ENCODE results near the gene C10orf71.

Gene C10orf71

DNA sequence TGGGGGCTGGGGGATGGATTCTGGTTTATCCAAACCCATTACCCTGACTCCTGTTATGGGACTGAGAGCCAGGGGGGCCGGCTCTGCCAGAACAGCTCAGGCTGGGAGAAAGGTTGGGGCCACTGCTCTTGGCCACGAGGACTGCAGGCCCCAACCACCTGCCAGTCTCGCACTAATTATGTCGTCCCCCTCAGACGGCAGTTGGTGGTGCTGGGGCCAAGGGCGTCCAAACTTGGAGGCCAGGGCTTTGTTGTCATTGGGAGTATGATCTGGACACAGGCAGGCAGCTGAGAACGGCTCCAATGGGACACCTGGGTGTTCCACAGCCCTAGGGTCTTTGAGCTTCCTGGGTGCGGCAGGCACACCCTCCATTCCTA is 62.2 kb downstream of the C10orf71 start:
- no peak overlapping the region for H3K4me3 ChIP-seq (ENCODE audit: low read depth, low read length)
- TF ChIP-seq, protein P1, sequence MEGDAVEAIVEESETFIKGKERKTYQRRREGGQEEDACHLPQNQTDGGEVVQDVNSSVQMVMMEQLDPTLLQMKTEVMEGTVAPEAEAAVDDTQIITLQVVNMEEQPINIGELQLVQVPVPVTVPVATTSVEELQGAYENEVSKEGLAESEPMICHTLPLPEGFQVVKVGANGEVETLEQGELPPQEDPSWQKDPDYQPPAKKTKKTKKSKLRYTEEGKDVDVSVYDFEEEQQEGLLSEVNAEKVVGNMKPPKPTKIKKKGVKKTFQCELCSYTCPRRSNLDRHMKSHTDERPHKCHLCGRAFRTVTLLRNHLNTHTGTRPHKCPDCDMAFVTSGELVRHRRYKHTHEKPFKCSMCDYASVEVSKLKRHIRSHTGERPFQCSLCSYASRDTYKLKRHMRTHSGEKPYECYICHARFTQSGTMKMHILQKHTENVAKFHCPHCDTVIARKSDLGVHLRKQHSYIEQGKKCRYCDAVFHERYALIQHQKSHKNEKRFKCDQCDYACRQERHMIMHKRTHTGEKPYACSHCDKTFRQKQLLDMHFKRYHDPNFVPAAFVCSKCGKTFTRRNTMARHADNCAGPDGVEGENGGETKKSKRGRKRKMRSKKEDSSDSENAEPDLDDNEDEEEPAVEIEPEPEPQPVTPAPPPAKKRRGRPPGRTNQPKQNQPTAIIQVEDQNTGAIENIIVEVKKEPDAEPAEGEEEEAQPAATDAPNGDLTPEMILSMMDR (IDR thresholded peaks at IDR 0.05; ENCODE audit: low read depth, low read length, missing control alignments): no peak
- no peak for DNase-seq (ENCODE audit: low read depth)
- in situ Hi-C loops (cut with HindIII; ENCODE audit: low sequenced_read_pairs): no loop called here

DNA sequence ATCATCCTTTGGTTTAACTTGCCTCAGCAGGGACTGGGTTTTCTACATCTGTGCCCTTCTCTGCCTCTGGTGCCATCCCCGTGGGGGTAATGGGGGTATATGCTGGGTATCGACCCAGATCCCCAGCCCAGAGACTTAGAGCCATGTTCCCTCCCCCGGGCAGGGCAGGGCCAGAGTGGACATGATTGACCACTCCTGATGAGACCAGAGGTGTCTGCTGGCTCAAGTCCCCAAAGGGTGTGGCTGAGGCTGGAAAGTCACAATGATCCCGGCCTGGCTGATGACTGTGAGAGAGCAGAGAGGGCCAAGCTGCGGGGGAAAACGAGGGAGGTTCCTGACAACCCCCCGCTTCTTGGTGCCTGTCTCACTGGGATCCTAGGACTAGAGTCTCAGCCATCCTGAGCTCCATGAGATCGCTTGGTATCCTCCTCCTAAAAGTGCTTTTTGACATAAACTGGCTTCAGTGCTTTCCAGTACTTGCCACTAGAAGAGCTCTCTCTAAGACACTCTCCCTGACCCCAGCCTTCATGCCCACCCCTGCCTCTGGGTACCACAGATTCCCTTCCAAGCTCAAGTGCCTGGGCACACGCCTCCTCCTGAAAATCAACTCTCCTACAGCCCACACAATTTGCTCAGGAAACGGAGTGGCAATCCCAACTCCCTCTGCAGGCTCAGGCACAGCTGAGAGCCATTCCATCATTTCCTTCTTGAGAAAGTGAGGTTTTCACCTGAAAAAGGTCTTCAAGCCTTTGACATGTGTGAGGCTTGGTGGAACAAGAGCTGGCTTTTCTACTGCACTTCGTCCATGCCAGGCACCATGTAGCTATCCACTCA is 63.0 kb downstream of the C10orf71 start:
- DNase-seq (ENCODE audit: low read depth): no peak
- H3K4me3 ChIP-seq (ENCODE audit: low read depth, low read length): no peak overlapping the region
- TF ChIP-seq, protein P1 (IDR thresholded peaks at IDR 0.05; ENCODE audit: low read depth, low read length, missing control alignments): no peak
- in situ Hi-C loops (cut with HindIII; ENCODE audit: low sequenced_read_pairs): no loop called here

DNA sequence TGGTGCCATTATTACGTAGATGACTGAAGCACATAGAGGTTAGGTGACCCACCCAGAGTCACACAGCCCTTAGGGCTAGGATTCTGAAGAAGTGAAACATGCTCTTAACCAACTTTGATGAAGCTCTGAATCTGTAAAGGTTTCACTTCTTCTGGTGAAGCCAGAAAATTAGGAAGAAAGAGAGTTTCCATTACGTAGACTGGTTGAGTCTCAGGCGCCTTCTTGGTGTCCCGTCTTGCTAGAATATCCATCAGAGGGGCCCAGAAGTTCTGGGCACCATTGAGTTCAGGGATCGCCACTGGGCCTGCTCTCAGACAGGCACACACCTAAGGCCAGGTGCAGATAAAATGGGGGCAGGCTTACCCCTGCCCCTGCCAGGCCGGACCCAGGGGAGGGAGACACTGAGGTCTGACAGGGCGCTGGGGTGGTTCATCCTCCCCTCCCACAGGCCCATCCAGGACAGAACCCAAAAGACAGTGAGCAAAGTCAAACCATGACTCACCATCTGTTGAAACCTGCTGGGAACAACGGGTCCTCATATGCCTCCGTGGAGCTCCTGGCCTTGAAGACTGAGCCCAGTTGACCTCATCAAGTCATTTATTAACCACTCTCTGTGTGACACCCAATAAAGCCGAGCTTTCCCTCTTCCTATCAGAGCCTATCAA is 63.8 kb downstream of the C10orf71 start:
- no peak for DNase-seq (ENCODE audit: low read depth)
- H3K4me3 ChIP-seq (ENCODE audit: low read depth, low read length): no peak overlapping the region
- TF ChIP-seq, protein P1 (IDR thresholded peaks at IDR 0.05; ENCODE audit: low read depth, low read length, missing control alignments): no peak
- in situ Hi-C loops (cut with HindIII; ENCODE audit: low sequenced_read_pairs): no loop called here

DNA sequence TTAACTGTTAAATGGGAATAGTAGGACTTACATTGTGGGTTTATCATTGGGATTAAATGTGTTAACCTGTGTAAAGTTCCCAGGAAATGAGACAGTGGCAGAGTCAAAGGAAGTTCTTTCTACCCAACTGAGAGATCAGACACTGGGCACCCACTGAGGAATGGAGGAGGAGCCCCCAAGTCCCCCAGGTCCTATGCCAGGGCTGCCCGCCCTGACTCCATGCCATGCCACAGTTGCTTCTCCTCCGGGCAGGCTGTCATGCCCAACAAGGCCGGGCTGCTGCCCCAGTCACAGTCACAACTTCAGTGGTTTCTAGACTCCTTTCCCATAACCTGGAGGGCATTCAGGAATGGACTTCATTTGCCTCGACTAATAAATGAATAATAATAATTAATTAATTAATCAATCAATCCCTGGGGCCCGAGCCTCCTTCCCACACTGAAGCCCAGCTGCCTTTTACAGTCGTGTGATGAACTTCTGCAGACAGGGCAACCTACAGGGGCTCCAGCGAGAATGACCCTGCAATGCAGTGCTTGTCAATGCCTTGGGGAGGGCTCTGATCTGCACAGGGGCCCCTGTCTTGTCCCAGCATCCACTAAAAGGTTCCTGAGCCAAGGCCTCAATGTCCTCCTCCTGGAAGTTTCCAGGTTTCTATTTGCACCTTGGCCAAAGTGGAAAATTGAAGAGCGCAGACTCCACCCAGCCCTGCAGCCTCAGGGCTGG is 64.5 kb downstream of the C10orf71 start:
- no peak for DNase-seq (ENCODE audit: low read depth)
- in situ Hi-C loops (cut with HindIII; ENCODE audit: low sequenced_read_pairs): no loop called here
- TF ChIP-seq, protein P1 (IDR thresholded peaks at IDR 0.05; ENCODE audit: low read depth, low read length, missing control alignments): no peak

DNA sequence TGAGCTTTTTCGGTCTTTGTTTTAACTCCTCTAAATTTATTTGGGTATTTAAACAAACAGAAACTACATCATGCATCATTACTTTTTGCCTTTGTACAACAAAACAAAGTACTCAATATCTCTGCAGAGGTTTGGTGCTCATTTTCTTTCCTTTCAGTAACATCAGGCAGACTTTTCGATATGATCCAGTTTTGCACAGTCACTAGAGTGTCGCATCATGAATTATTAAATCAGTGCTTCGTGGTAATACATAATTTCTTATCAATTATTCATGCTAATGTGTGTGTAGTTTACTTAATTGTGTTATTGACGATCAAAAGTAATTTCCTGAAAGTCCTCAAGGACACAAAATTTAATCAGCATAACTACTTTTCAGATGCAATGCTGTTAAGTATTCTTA is 65.1 kb downstream of the C10orf71 start:
- DNase-seq (ENCODE audit: low read depth): no peak
- H3K4me3 ChIP-seq (ENCODE audit: low read depth, low read length): no peak overlapping the region
- TF ChIP-seq, protein P1 (IDR thresholded peaks at IDR 0.05; ENCODE audit: low read depth, low read length, missing control alignments): no peak
- in situ Hi-C loops (cut with HindIII; ENCODE audit: low sequenced_read_pairs): no loop called here

More for the DNA sequence above, 64.5 kb downstream of the C10orf71 start:
- H3K4me3 ChIP-seq (ENCODE audit: low read depth, low read length): no peak overlapping the region

DNA sequence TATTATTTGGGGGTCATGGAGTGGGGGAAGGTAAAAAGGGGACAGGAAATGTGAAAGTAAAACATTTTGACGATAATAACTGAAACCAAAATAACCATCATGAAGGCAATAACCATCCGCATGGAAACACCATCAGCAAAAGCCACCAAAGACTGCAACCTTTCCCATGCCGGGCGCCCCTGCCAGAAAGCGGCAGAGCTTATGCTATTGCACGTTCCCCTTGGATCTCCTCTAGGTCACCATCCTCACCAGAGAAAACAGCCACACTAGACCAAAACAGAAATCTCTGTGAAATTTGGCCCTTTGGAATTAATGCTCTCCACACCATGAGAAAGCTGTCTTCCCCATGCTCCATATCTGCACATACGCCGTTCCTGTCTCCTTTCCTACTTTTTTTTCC is 65.8 kb downstream of the C10orf71 start:
- DNase-seq (ENCODE audit: low read depth): no peak
- TF ChIP-seq, protein P1 (IDR thresholded peaks at IDR 0.05; ENCODE audit: low read depth, low read length, missing control alignments): no peak
- no peak overlapping the region for H3K4me3 ChIP-seq (ENCODE audit: low read depth, low read length)
- in situ Hi-C loops (cut with HindIII; ENCODE audit: low sequenced_read_pairs): no loop called here
